Loucy (cell line): ENCODE data around the gene EXTL1.

Experiments
- H2AFZ ChIP-seq: fragments of 200-600 bp; sonication (generic); 2 replicates; pipeline ENCODE4 v1.6.0; 2016; ENCODE audit warnings: antibody characterized with exemption, mild to moderate bottlenecking, low read length, moderate library complexity
- H3F3A ChIP-seq: fragments of 200-600 bp; 2 replicates; pipeline ENCODE4 v1.6.0; 2016; ENCODE audit warnings: antibody characterized with exemption, low read depth, mild to moderate bottlenecking
- H3K27me3 ChIP-seq: fragments of 200-600 bp; sonication (generic); 2 replicates; pipeline ENCODE4 v1.6.1; 2014; ENCODE audit warnings: low read length, mild to moderate bottlenecking; ENCODE audit not compliant: insufficient read depth, poor library complexity, severe bottlenecking
- H3K36me3 ChIP-seq: fragments of 200-600 bp; sonication (generic); 2 replicates; pipeline ENCODE4 v1.6.1; 2016; ENCODE audit warnings: low read length; ENCODE audit not compliant: insufficient read depth
- H3K4me1 ChIP-seq: fragments of 200-600 bp; sonication (generic); 2 replicates; pipeline ENCODE4 v1.5.1; 2014; ENCODE audit warnings: low read length, mild to moderate bottlenecking; ENCODE audit not compliant: insufficient read depth, poor library complexity, severe bottlenecking
- H3K4me2 ChIP-seq: fragments of 200-600 bp; sonication (generic); 2 replicates; pipeline ENCODE4 v1.6.0; 2014; ENCODE audit warnings: antibody characterized with exemption, low read length, low read depth, mild to moderate bottlenecking; ENCODE audit not compliant: poor library complexity, severe bottlenecking
- H3K4me3 ChIP-seq: fragments of 200-600 bp; sonication (generic); 2 replicates; pipeline ENCODE4 v1.5.1; 2014; ENCODE audit warnings: low read length, mild to moderate bottlenecking, mixed read lengths; ENCODE audit not compliant: poor library complexity, severe bottlenecking
- H3K79me2 ChIP-seq: fragments of 200-600 bp; sonication (generic); 2 replicates; pipeline ENCODE4 v1.6.1; 2014; ENCODE audit warnings: low read length; ENCODE audit not compliant: insufficient read depth
- H3K9ac ChIP-seq: fragments of 200-600 bp; sonication (generic); 2 replicates; pipeline ENCODE4 v1.6.0; 2014; ENCODE audit warnings: mild to moderate bottlenecking, low read depth, low read length, moderate library complexity; ENCODE audit not compliant: poor library complexity, severe bottlenecking
- H3K9me2 ChIP-seq: fragments of 200-600 bp; sonication (generic); replicated peaks from 2 replicates; pipeline ENCODE4 v1.6.1; 2016; ENCODE audit warnings: low read depth, low read length, mixed read lengths
- H3K9me3 ChIP-seq: fragments of 200-600 bp; sonication (generic); 2 replicates; pipeline ENCODE4 v1.6.1; 2014; ENCODE audit warnings: mild to moderate bottlenecking, antibody characterized with exemption, low read length, low read depth; ENCODE audit not compliant: insufficient read depth
- H4K20me1 ChIP-seq: fragments of 200-600 bp; sonication (generic); 2 replicates; pipeline ENCODE4 v1.6.0; 2014; ENCODE audit warnings: antibody characterized with exemption, low read length, mild to moderate bottlenecking; ENCODE audit not compliant: insufficient read depth, poor library complexity, severe bottlenecking
- CTCF ChIP-seq: fragments of 200-600 bp; sonication (generic); conservative IDR thresholded peaks from 2 replicates; pipeline ENCODE4 v1.5.1; 2014; ENCODE audit warnings: mild to moderate bottlenecking, antibody characterized with exemption, low read length
- EZH2phosphoT487 ChIP-seq: fragments of 200-600 bp; IDR thresholded peaks from 2 replicates; pipeline ENCODE4 v1.6.1; 2018; ENCODE audit warnings: antibody characterized with exemption, mild to moderate bottlenecking, moderate library complexity, borderline replicate concordance

Gene EXTL1

GRCh38 chr1:26084844-26085243, 63.3 kb downstream of the EXTL1 start:
- no peak overlapping the region for H3K9ac ChIP-seq
- H3K4me1 ChIP-seq, result no peaks in the 10 kb centered on the region
- no peaks in the 10 kb centered on the region for H3K27me3 ChIP-seq
- no peak overlapping the region for H3K4me2 ChIP-seq
- no peaks in the 10 kb centered on the region for H3K9me2 ChIP-seq
- no peak overlapping the region for H2AFZ ChIP-seq
- no peaks in the 10 kb centered on the region for H3K9me3 ChIP-seq
- H3K36me3 ChIP-seq, result no peaks in the 10 kb centered on the region
- no peaks in the 10 kb centered on the region for H3F3A ChIP-seq
- H3K79me2 ChIP-seq, result no peaks in the 10 kb centered on the region
- H3K4me3 ChIP-seq, result no peak overlapping the region
- no peaks in the 10 kb centered on the region for H4K20me1 ChIP-seq
- TF ChIP-seq EZH2phosphoT487 (no peak), CTCF (no peak)
